Osteoblast (primary cell): ENCODE results near the gene UCMA. TPM values are rescaled to one million over a fixed set of nuclear protein-coding genes. Genes with fewer than 3 reads are reported as not detected.
A peak's percentile ranks its signal among the peaks of the same experiment; 100 is the strongest.

ENCODE experiments used
- DNase-seq: peaks from one replicate; pipeline ENCODE4 v3.0.0; 2011; ENCODE audit warnings: low spot score, mixed read lengths; ENCODE audit not compliant: insufficient read length; ENCODE audit errors: missing footprints
- H2AFZ ChIP-seq: 2 replicates; pipeline ENCODE4 v1.6.0; 2011; ENCODE audit warnings: mild to moderate bottlenecking, low read length
- H3K27ac ChIP-seq: 2 replicates; pipeline ENCODE4 v1.5.1; 2011; ENCODE audit warnings: mild to moderate bottlenecking, low read depth, low read length, moderate library complexity
- H3K27me3 ChIP-seq: 2 replicates; pipeline ENCODE4 v1.6.0; 2012; ENCODE audit warnings: mild to moderate bottlenecking, control low read depth, inconsistent platforms, low read length, moderate library complexity; ENCODE audit not compliant: insufficient read depth
- H3K36me3 ChIP-seq: 2 replicates; pipeline ENCODE4 v1.5.1; 2011; ENCODE audit warnings: mild to moderate bottlenecking, low read length, control low read depth, moderate library complexity; ENCODE audit not compliant: insufficient read depth
- H3K4me1 ChIP-seq: 2 replicates; pipeline ENCODE4 v1.5.1; 2011; ENCODE audit warnings: mild to moderate bottlenecking, low read length, control low read depth, moderate library complexity; ENCODE audit not compliant: insufficient read depth
- H3K4me2 ChIP-seq: 2 replicates; pipeline ENCODE4 v1.6.0; 2011; ENCODE audit warnings: mild to moderate bottlenecking, low read length; ENCODE audit not compliant: insufficient read depth
- H3K4me3 ChIP-seq: fragments of 200-600 bp; sonication (generic); 3 replicates; pipeline ENCODE4 v1.5.1; 2012; ENCODE audit warnings: mild to moderate bottlenecking, low read length, inconsistent platforms; ENCODE audit not compliant: insufficient read depth
- H3K79me2 ChIP-seq: 2 replicates; pipeline ENCODE4 v1.6.0; 2012; ENCODE audit warnings: mild to moderate bottlenecking, low read length, control low read depth, inconsistent platforms; ENCODE audit not compliant: insufficient read depth
- H3K9me3 ChIP-seq: 2 replicates; pipeline ENCODE4 v1.5.1; 2011; ENCODE audit warnings: low read depth, low read length, control low read depth
- H4K20me1 ChIP-seq: 2 replicates; pipeline ENCODE4 v1.6.0; 2012; ENCODE audit warnings: mild to moderate bottlenecking, low read length, control low read depth; ENCODE audit not compliant: insufficient read depth
- total RNA-seq: library from RNA; depleted of rRNA; stranded (reverse); fragments of >200 nt; gene quantifications from 2 replicates; pipeline ENCODE4 v1.2.3, GENCODE V29; 2012
- TF ChIP-seq, protein P1 (sequence below): IDR thresholded peaks from 2 replicates; pipeline ENCODE4 v1.5.1; 2011; ENCODE audit warnings: mild to moderate bottlenecking, low read depth, low read length, moderate library complexity; ENCODE audit errors: extremely low read depth

Gene UCMA
- total RNA-seq, 1 donor = not detected

DNA sequence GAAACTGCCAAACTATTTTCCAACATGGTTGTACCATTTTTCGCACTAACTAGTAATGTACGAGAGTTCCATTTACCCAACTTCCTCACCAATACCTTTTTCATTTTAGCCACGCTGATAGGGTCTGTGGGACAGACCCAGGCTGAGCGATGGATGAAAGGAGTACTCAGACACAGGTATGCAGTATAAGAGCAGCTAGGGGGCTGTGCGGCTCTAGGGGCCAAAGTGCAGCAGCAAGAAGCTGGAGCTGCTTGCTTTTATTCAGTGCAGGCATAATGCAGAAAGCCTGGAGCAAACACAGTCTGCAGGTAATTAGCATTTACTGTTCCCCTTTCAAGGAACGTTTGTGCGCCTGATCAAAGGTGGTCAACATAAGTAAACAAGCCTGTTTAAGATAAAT, 21.0 kb downstream of the UCMA start:
- no peaks in the 10 kb centered on the region for H3K79me2 ChIP-seq
- H3K27me3 ChIP-seq = no peaks in the 10 kb centered on the region
- H3K4me1 ChIP-seq = no peaks in the 10 kb centered on the region
- no peak overlapping the region for H3K4me3 ChIP-seq
- no peaks in the 10 kb centered on the region for H3K9me3 ChIP-seq
- no peaks in the 10 kb centered on the region for H3K36me3 ChIP-seq
- no peak for DNase-seq
- H3K27ac ChIP-seq = no peak overlapping the region
- no peaks in the 10 kb centered on the region for H4K20me1 ChIP-seq
- H2AFZ ChIP-seq = no peak overlapping the region
- no peak overlapping the region for H3K4me2 ChIP-seq
- TF ChIP-seq, protein P1, sequence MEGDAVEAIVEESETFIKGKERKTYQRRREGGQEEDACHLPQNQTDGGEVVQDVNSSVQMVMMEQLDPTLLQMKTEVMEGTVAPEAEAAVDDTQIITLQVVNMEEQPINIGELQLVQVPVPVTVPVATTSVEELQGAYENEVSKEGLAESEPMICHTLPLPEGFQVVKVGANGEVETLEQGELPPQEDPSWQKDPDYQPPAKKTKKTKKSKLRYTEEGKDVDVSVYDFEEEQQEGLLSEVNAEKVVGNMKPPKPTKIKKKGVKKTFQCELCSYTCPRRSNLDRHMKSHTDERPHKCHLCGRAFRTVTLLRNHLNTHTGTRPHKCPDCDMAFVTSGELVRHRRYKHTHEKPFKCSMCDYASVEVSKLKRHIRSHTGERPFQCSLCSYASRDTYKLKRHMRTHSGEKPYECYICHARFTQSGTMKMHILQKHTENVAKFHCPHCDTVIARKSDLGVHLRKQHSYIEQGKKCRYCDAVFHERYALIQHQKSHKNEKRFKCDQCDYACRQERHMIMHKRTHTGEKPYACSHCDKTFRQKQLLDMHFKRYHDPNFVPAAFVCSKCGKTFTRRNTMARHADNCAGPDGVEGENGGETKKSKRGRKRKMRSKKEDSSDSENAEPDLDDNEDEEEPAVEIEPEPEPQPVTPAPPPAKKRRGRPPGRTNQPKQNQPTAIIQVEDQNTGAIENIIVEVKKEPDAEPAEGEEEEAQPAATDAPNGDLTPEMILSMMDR = no peak

- Histone ChIP-seq H3K27me3 (no peaks in the 10 kb centered on the region), H2AFZ (peak overlapping the region; percentile 72), H3K4me1 (no peaks in the 10 kb centered on the region), H3K4me3 (no peak overlapping the region), H3K9me3 (no peaks in the 10 kb centered on the region), H3K27ac (no peak overlapping the region), H3K79me2 (no peaks in the 10 kb centered on the region), H3K4me2 (no peak overlapping the region), H3K36me3 (peaks cover 8% of the 10 kb centered on the region), H4K20me1 (no peaks in the 10 kb centered on the region)
- DNase-seq = no peak
- TF ChIP-seq, protein P1 = peak; percentile 66
Measured at GRCh38 chr10:13206546-13207443, 27.4 kb downstream of the UCMA start.

- TF ChIP-seq, protein P1 = no peak
- no peak for DNase-seq
- peak overlapping the region; percentile 72 for H2AFZ ChIP-seq
- H3K4me1 ChIP-seq = peaks cover 3% of the 10 kb centered on the region
- H3K79me2 ChIP-seq = no peaks in the 10 kb centered on the region
- peaks cover 8% of the 10 kb centered on the region for H3K36me3 ChIP-seq
- no peaks in the 10 kb centered on the region for H4K20me1 ChIP-seq
- H3K27ac ChIP-seq = no peak overlapping the region
- H3K27me3 ChIP-seq = no peaks in the 10 kb centered on the region
- no peaks in the 10 kb centered on the region for H3K9me3 ChIP-seq
- no peak overlapping the region for H3K4me3 ChIP-seq
- H3K4me2 ChIP-seq = no peak overlapping the region
Measured at GRCh38 chr10:13206091-13206490, 28.1 kb downstream of the UCMA start.

GRCh38 chr10:13201132-13201531, 33.0 kb downstream of the UCMA start:
- H3K9me3 ChIP-seq = no peaks in the 10 kb centered on the region
- no peak overlapping the region for H3K4me2 ChIP-seq
- peak overlapping the region; percentile 26 for H3K27ac ChIP-seq
- H3K4me3 ChIP-seq = no peak overlapping the region
- H3K36me3 ChIP-seq = peaks cover 13% of the 10 kb centered on the region
- H3K4me1 ChIP-seq = peaks cover 3% of the 10 kb centered on the region
- H4K20me1 ChIP-seq = no peaks in the 10 kb centered on the region
- H2AFZ ChIP-seq = no peak overlapping the region
- H3K27me3 ChIP-seq = no peaks in the 10 kb centered on the region
- DNase-seq = peak; percentile 63
- no peaks in the 10 kb centered on the region for H3K79me2 ChIP-seq
- TF ChIP-seq, protein P1 = no peak
